HepG2 (cell line): ENCODE measurements around the gene C13orf46.

Source experiments
- CTCF ChIP-seq: sonication (generic); formaldehyde crosslinking; IDR thresholded peaks from 2 replicates; pipeline ENCODE4 v1.5.0; 2020; ENCODE audit warnings: mild to moderate bottlenecking, missing genetic modification reagents, moderate library complexity
- HMG20B ChIP-seq: conservative IDR thresholded peaks from 2 replicates; pipeline ENCODE4 v1.6.1; 2016; ENCODE audit warnings: missing genetic modification reagents, missing compliant biosample characterization
- HNRNPK ChIP-seq: fragments of 200-400 bp; formaldehyde crosslinking; IDR thresholded peaks from 2 replicates; pipeline ENCODE4 v1.6.1; 2018; ENCODE audit warnings: low read length, low read depth, moderate library complexity, mild to moderate bottlenecking; ENCODE audit not compliant: poor library complexity, severe bottlenecking
- MLLT10 ChIP-seq: sonication (generic); formaldehyde crosslinking; IDR thresholded peaks from 2 replicates; pipeline ENCODE4 v1.4.0; 2020; ENCODE audit warnings: missing genetic modification reagents
- NR0B2 ChIP-seq: sonication (generic); formaldehyde crosslinking; IDR thresholded peaks from 2 replicates; pipeline ENCODE4 v1.4.0; 2020; ENCODE audit warnings: mild to moderate bottlenecking, missing genetic modification reagents
- RBM22 ChIP-seq: fragments of 200-400 bp; formaldehyde crosslinking; optimal IDR thresholded peaks from 2 replicates; pipeline ENCODE3; 2017; ENCODE audit warnings: mild to moderate bottlenecking, low read length, moderate library complexity
- SIN3B ChIP-seq: fragments of 150-350 bp; IDR thresholded peaks from 2 replicates; pipeline ENCODE4 v1.6.1; 2014; ENCODE audit warnings: low read length
- ZBTB1 ChIP-seq: sonication (generic); formaldehyde crosslinking; IDR thresholded peaks from 2 replicates; pipeline ENCODE4 v1.4.0; 2020; ENCODE audit warnings: missing genetic modification reagents, borderline replicate concordance
- ZNF276 ChIP-seq: sonication (generic); formaldehyde crosslinking; IDR thresholded peaks from 2 replicates; pipeline ENCODE4 v1.4.0; 2020; ENCODE audit warnings: mild to moderate bottlenecking, low read depth, missing genetic modification reagents
- ZNF432 ChIP-seq: sonication (generic); formaldehyde crosslinking; IDR thresholded peaks from 2 replicates; pipeline ENCODE4 v1.5.0; 2020; ENCODE audit warnings: missing genetic modification reagents, mild to moderate bottlenecking, borderline replicate concordance
- ZNF878 ChIP-seq: sonication (generic); formaldehyde crosslinking; IDR thresholded peaks from 2 replicates; pipeline ENCODE4 v1.8.1; 2023; ENCODE audit warnings: mild to moderate bottlenecking, missing genetic modification reagents, moderate library complexity
- ZZZ3 ChIP-seq: sonication (generic); formaldehyde crosslinking; IDR thresholded peaks from 2 replicates; pipeline ENCODE4 v1.4.0; 2020; ENCODE audit warnings: missing genetic modification reagents, mild to moderate bottlenecking, borderline replicate concordance

GRCh38 chr13:113943821-113944565, 29.9 kb downstream of the C13orf46 start:
- TF ChIP-seq CTCF (CRISPR knock-in tag) (no peak), RBM22 (no peak), HMG20B (CRISPR knock-in tag) (no peak), ZNF432 (CRISPR knock-in tag) (no peak), SIN3B (no peak), NR0B2 (no peak), ZBTB1 (CRISPR knock-in tag) (no peak), ZNF276 (CRISPR knock-in tag) (no peak), HNRNPK (no peak), ZZZ3 (CRISPR knock-in tag) (no peak), ZNF878 (CRISPR knock-in tag) (no peak), MLLT10 (CRISPR knock-in tag) (no peak)
